IPS-15b (cell line): Measurements from ENCODE around the gene CTIF.
"Not testable (repeated sequence)": the region's sequence is repeated elsewhere in the genome, so short reads cannot be mapped to it uniquely, and the experiment has no call there.

Experiments
- H3K27me3 ChIP-seq: one replicate; pipeline ENCODE4 v1.6.1; 2013; ENCODE audit warnings: low read length; ENCODE audit not compliant: control insufficient read depth, insufficient read depth
- H3K36me3 ChIP-seq: one replicate; pipeline ENCODE4 v1.6.1; 2013; ENCODE audit warnings: low read length; ENCODE audit not compliant: control insufficient read depth, insufficient read depth
- H3K4me1 ChIP-seq: one replicate; pipeline ENCODE4 v1.6.1; 2013; ENCODE audit warnings: mild to moderate bottlenecking, low read length; ENCODE audit not compliant: control insufficient read depth, insufficient read depth
- H3K4me3 ChIP-seq: one replicate; pipeline ENCODE4 v1.5.1; 2013; ENCODE audit warnings: low read depth, low read length
- H3K9ac ChIP-seq: one replicate; pipeline ENCODE4 v1.6.1; 2013; ENCODE audit warnings: low read depth, mild to moderate bottlenecking, low read length
- H3K9me3 ChIP-seq: one replicate; pipeline ENCODE4 v1.6.1; 2013; ENCODE audit warnings: mild to moderate bottlenecking, low read length; ENCODE audit not compliant: control insufficient read depth, insufficient read depth

The CTIF gene

GRCh38 chr18:48866856-48867255, 328.0 kb downstream of the CTIF start:
- Histone ChIP-seq H3K27me3 (no peaks in the 10 kb centered on the region), H3K9me3 (no peaks in the 10 kb centered on the region), H3K36me3 (peaks cover 3% of the 10 kb centered on the region), H3K4me3 (no peak overlapping the region), H3K9ac (no peak overlapping the region), H3K4me1 (no peaks in the 10 kb centered on the region)

GRCh38 chr18:48867978-48868377, 329.1 kb downstream of the CTIF start:
- H3K36me3 ChIP-seq: peaks cover 3% of the 10 kb centered on the region
- H3K9ac ChIP-seq: no peak overlapping the region
- no peaks in the 10 kb centered on the region for H3K9me3 ChIP-seq
- H3K4me1 ChIP-seq: no peaks in the 10 kb centered on the region
- H3K27me3 ChIP-seq: no peaks in the 10 kb centered on the region
- H3K4me3 ChIP-seq: no peak overlapping the region

DNA sequence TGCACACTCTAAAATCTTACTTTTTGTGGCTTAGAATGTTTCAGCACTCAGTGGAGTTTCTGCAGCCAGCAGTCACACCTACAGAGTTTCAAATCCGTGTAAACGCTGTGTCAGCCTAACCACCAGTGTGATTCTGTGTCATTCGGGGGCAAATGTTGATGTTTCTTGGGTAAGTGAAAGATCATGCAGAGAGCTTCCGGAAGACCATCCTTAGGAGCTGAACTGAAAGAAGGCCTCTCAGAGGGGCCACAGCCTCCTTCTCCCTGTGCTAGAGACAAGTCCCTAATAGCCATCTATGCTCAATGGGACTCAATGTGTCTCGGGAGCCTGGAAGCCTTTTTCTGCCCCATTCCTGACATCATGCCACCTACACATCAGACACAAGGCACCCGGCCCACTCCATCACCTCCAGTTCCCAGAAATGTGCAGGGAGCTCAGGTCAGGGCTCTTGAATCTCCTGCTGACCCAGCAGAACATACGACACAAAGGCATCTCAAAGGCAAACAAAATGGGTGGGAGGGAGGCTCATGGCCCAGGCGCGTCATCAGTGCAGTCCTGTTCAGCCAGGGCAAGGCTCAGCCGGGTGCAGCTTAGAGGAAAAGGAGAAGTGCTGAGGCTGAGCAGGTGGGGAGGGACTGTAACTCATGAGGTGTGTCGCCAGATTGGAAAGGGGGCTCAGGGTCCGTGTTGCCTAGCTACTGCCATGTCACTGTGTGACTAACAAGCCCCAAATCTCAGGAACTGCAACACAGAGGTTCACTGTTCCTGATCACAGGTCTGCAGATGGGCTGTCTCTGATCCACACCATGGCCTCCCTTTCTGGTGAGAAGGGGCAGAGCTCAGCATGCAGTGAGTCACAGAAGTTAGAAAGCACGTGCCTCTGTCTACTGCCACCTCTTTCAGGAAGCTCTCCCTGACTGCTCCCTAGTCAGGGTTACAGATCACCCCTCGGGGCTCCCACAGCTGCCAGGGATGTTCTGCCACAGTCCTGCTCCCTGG, 329.9 kb downstream of the CTIF start:
- H3K4me3 ChIP-seq: no peak overlapping the region
- H3K4me1 ChIP-seq: no peaks in the 10 kb centered on the region
- no peaks in the 10 kb centered on the region for H3K9me3 ChIP-seq
- H3K27me3 ChIP-seq: no peaks in the 10 kb centered on the region
- H3K36me3 ChIP-seq: peaks cover 3% of the 10 kb centered on the region
- no peak overlapping the region for H3K9ac ChIP-seq

GRCh38 chr18:48869591-48869990, 330.8 kb downstream of the CTIF start:
- H3K27me3 ChIP-seq: no peaks in the 10 kb centered on the region
- H3K4me1 ChIP-seq: no peaks in the 10 kb centered on the region
- H3K36me3 ChIP-seq: peaks cover 3% of the 10 kb centered on the region
- no peak overlapping the region for H3K4me3 ChIP-seq
- no peak overlapping the region for H3K9ac ChIP-seq
- no peaks in the 10 kb centered on the region for H3K9me3 ChIP-seq

DNA sequence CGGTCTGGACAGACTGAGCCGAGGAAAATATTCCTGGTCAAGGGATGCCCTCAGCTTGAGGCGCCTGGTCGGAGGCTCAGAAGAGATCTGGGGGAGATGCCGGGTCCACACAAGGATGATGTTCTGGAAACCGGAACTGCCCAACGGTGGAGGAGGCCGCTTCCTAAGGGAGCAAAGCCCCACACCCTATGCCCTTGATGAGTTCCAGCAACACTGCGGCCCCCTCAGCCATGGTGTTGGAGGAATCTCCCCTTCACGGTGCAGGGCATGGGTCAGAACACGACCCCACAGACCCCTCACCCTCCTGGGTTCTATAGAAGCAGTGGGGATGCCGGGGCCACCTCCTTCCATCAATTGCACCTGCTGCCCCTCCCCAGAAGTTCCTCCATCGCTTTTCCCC, 332.1 kb downstream of the CTIF start:
- H3K36me3 ChIP-seq: not testable (repeated sequence)

DNA sequence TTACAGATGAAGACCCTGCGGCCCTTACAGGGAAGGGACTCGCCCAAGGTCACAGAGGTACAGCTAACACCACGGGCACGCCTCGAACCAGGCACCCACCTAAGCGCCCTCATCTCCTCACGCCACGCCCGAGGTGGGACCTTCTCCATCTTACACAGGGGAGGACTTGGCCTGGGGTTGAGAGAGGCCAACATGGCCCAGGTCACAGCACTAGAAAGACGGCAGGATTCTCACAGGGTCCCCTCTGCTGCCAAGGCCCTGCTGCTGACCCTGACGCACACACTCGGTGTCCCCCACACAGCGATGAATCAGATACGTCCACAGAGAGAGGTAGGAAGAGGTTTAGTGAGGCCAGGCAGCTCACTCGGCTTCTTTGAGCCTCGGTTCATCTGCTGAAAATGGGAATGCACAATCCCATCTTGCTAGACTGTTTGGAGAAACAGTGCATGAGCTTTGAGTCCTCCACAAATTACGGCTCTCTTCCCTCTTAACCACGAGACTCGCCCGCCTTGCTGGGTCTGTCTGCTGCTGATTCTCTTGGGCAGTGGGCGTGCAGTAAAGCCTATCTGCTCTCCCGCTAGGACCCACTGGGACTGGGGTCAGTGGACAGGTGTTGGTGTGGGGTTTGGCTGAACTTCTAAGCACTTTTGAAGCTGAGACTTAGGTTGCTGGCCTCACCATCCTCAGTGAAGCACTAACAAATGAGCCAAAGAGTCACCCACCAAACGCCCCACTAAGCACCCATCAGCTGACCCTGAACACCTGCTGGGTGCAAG, 332.7 kb downstream of the CTIF start:
- no peak overlapping the region for H3K4me3 ChIP-seq
- no peaks in the 10 kb centered on the region for H3K4me1 ChIP-seq
- H3K27me3 ChIP-seq: no peaks in the 10 kb centered on the region
- peaks cover 3% of the 10 kb centered on the region for H3K36me3 ChIP-seq
- no peaks in the 10 kb centered on the region for H3K9me3 ChIP-seq
- H3K9ac ChIP-seq: no peak overlapping the region

More for the DNA sequence above, 332.1 kb downstream of the CTIF start:
- not testable (repeated sequence) for H3K9me3 ChIP-seq, H3K9ac ChIP-seq, H3K27me3 ChIP-seq, H3K4me1 ChIP-seq, H3K4me3 ChIP-seq

DNA sequence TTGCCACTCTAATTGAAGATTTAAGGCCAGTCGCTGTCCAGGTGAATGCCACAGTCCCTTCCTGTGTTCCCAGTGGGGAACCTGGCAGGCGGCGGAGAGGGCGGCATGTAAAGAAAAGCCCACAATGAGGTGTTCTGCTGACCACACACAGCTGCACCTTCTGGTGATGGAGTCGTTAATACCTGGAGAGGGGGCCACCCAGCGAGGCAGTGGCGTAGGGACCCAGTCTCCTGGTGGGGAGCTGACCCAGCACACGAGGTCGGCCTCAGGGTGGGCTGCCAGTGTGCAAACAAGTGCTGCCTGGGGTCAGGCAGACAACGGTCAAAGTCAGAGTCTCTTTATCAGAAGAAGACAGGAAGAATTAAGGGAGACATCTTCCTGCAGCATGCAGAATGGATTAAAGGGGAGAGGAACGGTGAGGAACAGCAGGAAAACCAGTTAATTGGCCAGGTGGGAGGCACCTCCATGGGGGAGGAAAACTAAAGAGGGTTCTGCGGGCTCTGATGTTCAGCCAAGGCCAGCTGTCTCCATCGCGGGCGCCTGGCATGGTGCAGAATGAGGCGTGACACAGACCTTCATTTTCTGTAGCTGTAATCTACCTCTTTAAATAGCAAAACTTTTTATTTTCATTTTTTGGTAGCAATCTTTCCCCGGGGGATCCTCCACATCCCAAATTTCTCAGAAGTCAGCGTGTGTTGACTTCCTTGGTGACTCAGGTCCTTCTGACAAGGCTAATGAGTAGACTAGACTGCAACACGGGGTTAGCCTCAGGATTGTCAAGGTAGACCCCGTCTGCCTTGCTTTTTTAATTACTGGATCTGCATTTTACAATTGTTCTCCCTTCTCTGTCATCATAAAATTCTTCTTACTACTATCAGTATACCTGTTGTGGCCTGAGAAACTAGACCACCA, 333.7 kb downstream of the CTIF start:
- Histone ChIP-seq H3K9me3 (no peaks in the 10 kb centered on the region), H3K27me3 (no peaks in the 10 kb centered on the region), H3K4me1 (no peaks in the 10 kb centered on the region), H3K9ac (no peak overlapping the region), H3K36me3 (peaks cover 3% of the 10 kb centered on the region), H3K4me3 (no peak overlapping the region)

DNA sequence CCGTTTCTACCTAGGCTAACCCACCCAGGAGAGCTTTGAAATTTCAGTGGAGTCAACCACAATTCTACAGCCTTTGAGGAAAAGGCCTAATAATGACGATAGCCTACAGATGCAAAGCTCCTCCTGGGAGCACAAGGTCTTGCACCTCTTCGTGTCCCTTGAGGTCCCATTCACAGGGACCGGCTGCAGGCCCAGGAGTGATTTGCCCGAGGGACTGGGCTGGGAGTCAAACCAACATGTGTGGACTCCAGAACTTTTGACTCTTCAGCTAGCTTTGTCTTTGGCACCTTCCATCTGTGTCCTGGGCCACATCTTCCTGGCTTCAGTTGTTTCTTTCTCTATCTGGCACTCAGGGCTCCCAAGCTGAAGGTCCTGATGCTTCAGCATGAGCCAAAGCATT, 335.4 kb downstream of the CTIF start:
- H3K9me3 ChIP-seq: no peaks in the 10 kb centered on the region
- H3K36me3 ChIP-seq: peaks cover 3% of the 10 kb centered on the region
- H3K4me3 ChIP-seq: no peak overlapping the region
- H3K27me3 ChIP-seq: no peaks in the 10 kb centered on the region
- no peak overlapping the region for H3K9ac ChIP-seq
- no peaks in the 10 kb centered on the region for H3K4me1 ChIP-seq

DNA sequence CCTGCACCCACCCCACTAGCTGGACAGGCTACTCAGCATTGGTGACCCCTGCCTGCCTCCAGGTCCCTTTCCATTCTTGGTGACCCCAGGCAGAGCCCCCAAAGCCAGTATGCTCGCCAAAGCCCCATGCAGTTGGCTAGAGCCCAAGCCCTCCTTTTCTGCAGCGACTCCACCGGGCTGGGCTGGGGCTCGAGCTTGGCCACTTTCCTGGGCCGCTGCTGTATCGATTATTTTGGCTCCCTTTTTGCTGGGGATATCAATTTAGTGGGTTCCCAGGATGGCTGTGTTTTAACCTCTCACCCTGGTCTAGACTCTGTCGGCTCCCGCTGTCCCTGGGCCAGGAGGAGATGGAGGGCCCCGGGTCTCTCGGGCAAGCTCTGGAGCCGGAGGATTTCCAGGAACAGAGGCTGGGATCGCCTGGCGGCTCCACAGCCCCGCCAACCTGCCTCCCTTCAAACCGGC, 335.9 kb downstream of the CTIF start:
- H3K9me3 ChIP-seq: no peaks in the 10 kb centered on the region
- no peak overlapping the region for H3K4me3 ChIP-seq
- no peaks in the 10 kb centered on the region for H3K27me3 ChIP-seq
- no peak overlapping the region for H3K9ac ChIP-seq
- peaks cover 3% of the 10 kb centered on the region for H3K36me3 ChIP-seq
- no peaks in the 10 kb centered on the region for H3K4me1 ChIP-seq

DNA sequence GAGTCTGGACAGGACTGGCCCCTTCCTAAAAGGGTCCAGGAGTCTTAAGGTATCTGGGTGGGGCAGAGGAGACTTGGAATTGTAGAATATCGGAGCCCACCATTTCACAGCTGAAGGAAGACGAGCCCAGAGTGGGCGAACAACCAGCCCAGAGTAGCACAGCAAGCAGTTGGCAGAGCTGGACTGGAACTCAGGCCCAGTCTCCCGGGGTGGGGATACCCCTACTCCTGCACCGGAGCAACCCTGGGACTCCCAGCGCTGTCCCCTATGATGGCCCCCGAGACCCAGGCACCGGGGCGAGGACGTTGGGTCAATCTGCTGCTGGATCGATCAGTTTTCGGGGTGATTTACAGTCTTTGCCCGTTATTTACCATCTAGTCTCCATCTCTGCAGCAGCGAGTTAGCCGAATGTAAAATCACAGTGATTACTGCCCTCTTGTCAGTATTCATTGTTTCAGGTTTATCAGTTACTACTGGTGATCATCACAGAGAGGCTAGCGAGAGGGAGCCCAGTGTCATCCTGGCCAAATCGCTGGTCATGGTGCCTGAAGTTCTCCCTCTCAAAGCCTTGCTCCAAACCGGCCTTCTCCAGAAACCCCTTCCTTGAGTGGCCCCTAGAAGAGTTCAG, 336.6 kb downstream of the CTIF start:
- no peak overlapping the region for H3K4me3 ChIP-seq
- H3K4me1 ChIP-seq: no peaks in the 10 kb centered on the region

More for the DNA sequence above, 336.6 kb downstream of the CTIF start:
- Histone ChIP-seq H3K36me3 (peaks cover 3% of the 10 kb centered on the region), H3K27me3 (no peaks in the 10 kb centered on the region), H3K9me3 (no peaks in the 10 kb centered on the region), H3K9ac (no peak overlapping the region)
